Stimulated activated CD8-positive, alpha-beta memory T cell treated with anti-CD3 and anti-CD28 coated beads, Interleukin-15, amount 100 ng/mL, for 24 hours (primary cell): ENCODE measurements around the gene SELENOW.
"Not testable (repeated sequence)": the region's sequence is repeated elsewhere in the genome, so short reads cannot be mapped to it uniquely, and the experiment has no call there.

Experiments
- DNase-seq: peaks from one replicate; pipeline ENCODE4 v3.0.0-alpha.2; 2020; ENCODE audit warnings: low read depth

SELENOW gene

GRCh38 chr19:47756953-47757608, 21.4 kb upstream of the SELENOW start:
- DNase-seq = no peak

- no peak for DNase-seq
Observed at GRCh38 chr19:47757617-47758442, 20.7 kb upstream of the SELENOW start.

- no peak for DNase-seq
Observed at GRCh38 chr19:47758443-47758804, 20.1 kb upstream of the SELENOW start.

GRCh38 chr19:47760632-47760999, 17.9 kb upstream of the SELENOW start:
- DNase-seq = no peak

GRCh38 chr19:47761566-47761965, 16.9 kb upstream of the SELENOW start:
- DNase-seq = no peak

DNA sequence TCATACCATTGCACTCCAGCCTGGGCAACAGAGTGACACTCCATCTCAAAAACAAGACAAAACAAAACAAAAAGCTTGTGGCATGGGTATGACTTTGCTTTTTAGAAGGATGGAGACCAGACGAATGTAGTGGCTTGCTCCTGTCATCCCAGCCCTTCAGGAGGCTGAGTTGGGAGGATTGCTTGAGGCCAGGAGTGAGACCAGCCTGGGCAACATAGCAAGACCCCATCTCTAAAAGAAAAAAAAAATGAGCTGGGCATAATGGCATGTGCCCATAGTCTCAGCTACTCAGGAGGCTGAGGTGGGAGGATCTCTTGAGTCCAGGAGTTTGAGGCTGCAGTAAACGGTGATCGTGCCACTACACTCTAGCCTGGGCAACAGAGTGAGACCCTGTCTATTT, 16.4 kb upstream of the SELENOW start:
- DNase-seq = no peak

- DNase-seq = no peak
Observed at GRCh38 chr19:47762615-47763308, 15.7 kb upstream of the SELENOW start.

DNA sequence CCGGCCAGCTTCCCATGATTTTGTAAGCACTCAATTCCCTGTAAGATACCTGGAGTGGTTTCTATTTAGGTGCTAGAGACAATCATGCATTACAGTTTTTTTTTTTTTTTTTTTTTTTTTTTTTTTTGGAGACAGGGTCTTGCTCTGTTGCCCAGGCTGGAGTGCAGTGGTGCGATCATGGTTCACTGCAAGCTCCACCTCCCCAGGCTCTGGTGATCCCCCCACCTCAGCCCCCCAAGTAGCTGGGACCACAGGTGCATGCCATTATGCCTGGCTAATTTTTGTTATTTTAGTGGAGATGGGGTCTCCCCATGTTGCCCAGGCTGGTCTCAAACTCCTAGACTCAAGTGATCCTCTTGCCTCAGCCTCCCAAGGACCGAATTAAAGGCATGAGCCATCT, 13.8 kb upstream of the SELENOW start:
- DNase-seq = not testable (repeated sequence)

GRCh38 chr19:47765523-47766358, 12.8 kb upstream of the SELENOW start:
- no peak for DNase-seq

DNA sequence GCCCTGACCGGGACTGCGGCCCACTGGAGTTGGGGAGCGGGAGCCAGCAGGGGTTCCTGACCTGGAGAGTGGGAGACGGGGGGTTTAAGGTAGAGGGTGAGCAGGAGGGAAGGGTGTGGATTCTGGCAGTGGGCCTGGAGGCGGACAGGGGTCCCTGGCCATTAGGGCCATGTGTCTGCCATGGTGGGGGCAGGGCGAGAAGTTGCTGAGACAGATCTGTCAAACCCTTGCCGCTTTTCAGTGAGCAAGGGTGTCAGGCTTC, 12.2 kb upstream of the SELENOW start:
- DNase-seq = no peak

DNA sequence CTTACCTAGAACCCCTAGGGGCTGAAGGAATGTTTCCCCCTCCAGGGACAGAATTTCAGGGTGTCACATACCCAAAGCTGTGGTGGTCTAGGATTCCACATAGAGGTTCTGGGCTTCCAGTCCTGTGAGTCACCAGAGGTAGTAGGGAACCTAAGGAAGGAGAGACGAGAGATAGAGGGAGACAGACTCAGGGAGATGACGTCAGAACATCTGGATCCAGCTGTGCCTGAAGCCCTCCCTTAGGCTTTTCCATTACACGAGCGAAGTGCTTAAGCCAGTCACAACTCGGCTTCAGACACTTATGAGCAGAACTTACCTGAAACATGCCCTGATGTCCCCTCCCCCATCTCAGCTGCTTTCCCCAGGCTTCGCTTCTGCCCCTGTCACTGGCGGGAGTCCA, 11.8 kb upstream of the SELENOW start:
- DNase-seq = no peak

DNA sequence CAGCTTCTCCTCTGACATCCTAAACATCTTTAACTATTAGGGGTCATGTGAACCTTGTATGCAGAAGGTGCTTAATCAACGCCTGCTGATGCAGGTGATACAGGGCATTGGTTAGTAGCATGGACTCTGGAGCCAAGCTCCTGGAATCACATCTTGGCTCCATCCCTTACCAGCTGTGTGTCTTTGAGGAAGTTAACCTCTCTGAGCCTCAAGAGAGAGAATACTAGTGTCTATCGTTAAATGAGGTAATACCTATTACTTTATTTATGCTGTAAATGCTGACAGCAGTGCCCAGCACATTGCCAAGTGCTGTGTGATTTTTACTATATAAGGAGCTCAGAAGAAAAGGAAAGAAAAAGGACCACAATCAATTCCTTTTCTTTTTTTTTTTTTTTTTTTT, 11.2 kb upstream of the SELENOW start:
- no peak for DNase-seq

DNA sequence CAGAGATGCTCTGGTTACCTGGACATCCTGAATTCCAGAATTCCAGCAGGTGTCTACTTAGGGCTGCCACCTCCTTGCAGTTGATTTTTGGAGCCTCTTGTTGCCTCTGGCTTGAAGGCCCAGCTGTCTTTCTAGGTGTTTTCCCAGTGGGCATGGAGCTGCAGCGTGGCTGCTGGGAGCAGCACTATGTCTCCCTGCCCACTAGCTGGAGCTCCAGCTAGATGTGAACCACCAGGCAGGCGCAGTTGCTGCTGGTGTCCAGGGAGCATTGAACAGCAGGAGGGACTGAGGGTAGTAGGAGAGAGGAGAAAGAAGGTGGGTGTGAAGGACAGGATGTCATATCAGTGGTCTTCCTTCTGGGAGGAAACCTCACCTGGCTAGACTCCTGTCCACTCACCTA, 9.9 kb upstream of the SELENOW start:
- no peak for DNase-seq

DNA sequence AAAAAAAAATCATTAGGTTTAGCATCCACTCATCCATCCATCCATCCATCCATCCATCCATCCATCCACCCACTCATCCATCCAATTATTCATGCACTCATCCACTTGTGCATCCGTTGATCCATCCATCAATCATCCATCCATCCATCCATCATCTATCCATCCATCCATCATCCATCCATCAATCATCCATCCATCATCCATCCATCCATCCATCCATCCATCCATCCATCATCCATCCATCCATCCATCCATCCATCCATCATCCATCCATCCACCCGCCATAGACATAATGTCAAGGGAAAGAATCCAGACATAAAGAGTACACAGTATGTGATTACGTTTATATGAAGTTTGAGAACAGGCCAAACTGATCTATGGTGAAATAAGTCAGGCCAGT, 9.0 kb upstream of the SELENOW start:
- DNase-seq = no peak

GRCh38 chr19:47771291-47771690, 7.2 kb upstream of the SELENOW start:
- not testable (repeated sequence) for DNase-seq

- no peak for DNase-seq
Observed at GRCh38 chr19:47776568-47776967, 1.9 kb upstream of the SELENOW start.

GRCh38 chr19:47777245-47778048, 1.1 kb upstream of the SELENOW start:
- DNase-seq = not testable (repeated sequence)

DNA sequence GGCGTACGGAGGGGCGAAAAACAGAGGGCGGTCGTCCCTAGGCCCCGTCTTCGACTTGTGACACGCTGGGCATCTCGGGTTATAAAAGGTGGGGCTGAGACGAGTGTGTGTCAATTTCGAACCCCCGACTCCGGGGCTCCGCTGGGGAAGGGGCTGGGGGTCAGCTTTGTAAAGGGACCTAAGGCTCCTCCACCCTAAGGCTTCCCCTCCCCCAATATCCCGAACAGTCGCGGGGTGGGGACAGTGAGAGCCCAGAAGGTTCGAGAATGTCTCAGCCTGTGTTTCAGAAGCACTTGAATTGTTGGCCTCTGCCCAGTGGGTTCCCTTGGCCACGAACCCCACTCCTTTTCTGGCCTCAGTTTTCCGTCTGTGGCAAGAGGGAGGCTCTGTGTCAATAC, 450 bp downstream of the SELENOW start:
- no peak for DNase-seq

GRCh38 chr19:47779524-47780214, 1.2 kb downstream of the SELENOW start:
- no peak for DNase-seq

DNA sequence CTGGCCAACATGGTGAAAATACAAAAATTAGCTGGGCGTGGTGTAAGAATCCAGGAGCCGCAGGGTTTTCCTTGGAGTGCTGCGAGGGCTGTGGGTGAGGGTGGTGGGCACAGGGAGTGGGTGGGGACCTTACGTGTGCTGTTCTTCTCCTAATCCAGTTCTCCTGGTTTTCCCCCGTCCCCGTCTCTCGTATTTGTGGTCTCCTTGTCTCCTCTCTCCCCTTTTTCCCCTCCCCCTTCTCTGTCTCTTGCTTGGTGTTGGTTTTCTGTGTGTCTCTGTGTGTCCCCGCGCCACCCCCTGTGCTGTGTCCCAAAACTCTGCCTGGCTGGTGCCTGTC, 1.7 kb downstream of the SELENOW start:
- DNase-seq = no peak

GRCh38 chr19:47781590-47782262, 3.2 kb downstream of the SELENOW start:
- no peak for DNase-seq
